ENCODE measurements around the gene SCARF2. TPM values are rescaled to one million over a fixed set of nuclear protein-coding genes. Genes with fewer than 3 reads are reported as not detected.

SCARF2 gene
- total RNA-seq, 1 donor from 2014 or later, result 3.4 TPM

GRCh38 chr22:20440637-20441591 lies 3.3 kb upstream of the SCARF2 start:
- TF ChIP-seq CTCF (IDR thresholded peaks at IDR 0.05; ENCODE audit: partially characterized antibody, unreplicated experiment), result no peak
- H3K4me1 Mint-ChIP-seq (ENCODE audit: low read depth, unreplicated experiment), result peaks cover 5% of the 10 kb centered on the region
- H3K4me3 Mint-ChIP-seq (ENCODE audit: unreplicated experiment), result no peak overlapping the region
- no peaks in the 10 kb centered on the region for H3K36me3 Mint-ChIP-seq (ENCODE audit: unreplicated experiment)
- peaks cover 6% of the 10 kb centered on the region for H3K9me3 Mint-ChIP-seq (ENCODE audit: unreplicated experiment)
- no peak for DNase-seq
- no peak overlapping the region for H3K27ac Mint-ChIP-seq (ENCODE audit: unreplicated experiment)
- H3K27me3 Mint-ChIP-seq (ENCODE audit: unreplicated experiment), result peaks cover 13% of the 10 kb centered on the region

DNA sequence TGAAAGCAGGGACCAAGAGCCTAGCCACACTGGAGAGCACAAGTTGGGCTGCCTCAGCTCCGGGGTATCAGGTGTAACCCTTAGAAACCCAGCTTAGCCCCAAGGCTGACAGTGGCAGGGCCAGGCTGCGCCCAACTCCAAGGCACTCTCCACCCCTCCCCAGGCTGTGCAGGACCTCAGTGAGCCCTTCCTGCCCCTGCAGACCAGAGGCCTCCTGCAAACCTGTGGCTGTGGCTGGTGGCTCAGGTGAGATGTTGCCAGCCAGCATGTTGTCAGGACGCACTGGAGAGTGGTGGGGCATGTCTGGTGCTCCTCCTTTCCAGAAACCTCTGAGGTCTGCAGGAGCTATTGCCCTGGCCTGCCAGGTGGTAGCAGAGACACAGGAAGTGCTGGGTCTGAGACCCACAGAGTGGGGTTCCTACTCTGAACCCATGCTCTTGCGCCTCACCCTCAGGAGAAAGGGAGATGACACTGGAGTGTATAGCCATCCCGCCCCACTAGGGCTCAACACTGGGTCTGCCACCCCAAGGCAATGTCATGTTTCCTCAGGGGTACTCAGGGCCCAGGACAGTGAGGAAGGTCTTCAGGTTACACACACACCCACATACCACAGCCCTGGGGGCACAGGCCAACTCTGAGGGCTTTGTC lies 2.4 kb upstream of the SCARF2 start:
- H3K4me3 Mint-ChIP-seq (ENCODE audit: unreplicated experiment), result no peak overlapping the region
- no peak for TF ChIP-seq CTCF (IDR thresholded peaks at IDR 0.05; ENCODE audit: partially characterized antibody, unreplicated experiment)
- H3K9me3 Mint-ChIP-seq (ENCODE audit: unreplicated experiment), result peaks cover 6% of the 10 kb centered on the region
- no peak for DNase-seq
- peaks cover 14% of the 10 kb centered on the region for H3K27me3 Mint-ChIP-seq (ENCODE audit: unreplicated experiment)
- peaks cover 10% of the 10 kb centered on the region for H3K4me1 Mint-ChIP-seq (ENCODE audit: low read depth, unreplicated experiment)
- H3K36me3 Mint-ChIP-seq (ENCODE audit: unreplicated experiment), result no peaks in the 10 kb centered on the region
- no peak overlapping the region for H3K27ac Mint-ChIP-seq (ENCODE audit: unreplicated experiment)

DNA sequence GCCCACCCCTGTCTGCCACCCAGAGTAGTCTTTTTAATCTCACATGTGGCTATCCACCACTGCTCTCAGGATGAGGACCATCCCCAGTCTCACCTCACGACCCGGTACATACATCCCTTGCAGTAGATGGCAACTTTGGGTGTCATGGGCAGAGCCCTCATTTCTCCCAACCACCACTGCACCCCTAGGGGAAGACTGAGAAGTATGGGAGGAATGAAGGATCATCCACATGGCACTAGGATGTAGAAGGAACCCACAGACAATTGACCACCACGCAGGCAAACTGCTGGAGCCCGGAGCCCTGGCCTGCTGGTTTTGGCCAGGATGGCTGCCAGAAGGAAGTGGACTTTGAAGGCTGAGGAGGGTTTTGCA lies 1.9 kb upstream of the SCARF2 start:
- TF ChIP-seq CTCF (IDR thresholded peaks at IDR 0.05; ENCODE audit: partially characterized antibody, unreplicated experiment), result no peak
- H3K27me3 Mint-ChIP-seq (ENCODE audit: unreplicated experiment), result peaks cover 18% of the 10 kb centered on the region

DNA sequence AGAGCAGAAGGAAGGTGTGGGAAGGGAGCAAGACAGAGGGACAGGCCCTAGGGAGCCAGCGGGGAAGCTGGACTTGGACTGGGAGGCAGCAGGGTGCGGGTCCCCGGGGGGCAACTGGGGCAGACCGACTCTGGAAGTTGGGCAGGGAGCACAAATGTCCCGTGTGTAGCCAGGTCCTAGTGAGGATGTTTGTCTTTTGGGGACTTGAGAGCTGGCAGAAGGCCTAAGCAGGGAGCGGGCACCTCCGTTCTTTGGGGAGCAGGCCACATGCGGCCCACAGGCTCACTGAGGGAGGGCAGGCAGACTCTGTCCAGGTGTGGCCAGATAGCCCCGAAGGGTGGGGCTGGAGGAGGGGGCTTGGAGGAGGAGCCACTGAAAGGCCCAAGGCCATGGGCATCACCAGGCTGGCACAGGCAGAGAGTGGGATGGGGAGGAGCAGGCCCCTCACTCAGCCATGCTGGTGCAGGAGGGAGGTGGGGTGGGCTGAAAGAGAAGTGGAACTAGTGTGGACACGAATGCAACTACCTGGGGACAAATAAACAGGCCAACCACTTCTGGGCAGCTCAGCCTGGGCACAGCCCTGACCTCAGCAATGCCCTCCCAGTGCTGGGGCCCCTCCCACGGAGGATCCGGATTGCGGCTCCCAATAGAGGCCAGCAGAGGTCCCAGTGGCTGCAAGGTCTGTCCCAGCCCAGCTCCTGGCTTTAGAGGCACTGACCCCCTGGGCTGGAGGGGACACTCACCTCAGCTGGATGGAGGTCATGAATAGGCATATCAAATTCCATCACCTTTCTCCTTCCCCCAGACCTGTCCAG lies 1.3 kb upstream of the SCARF2 start:
- TF ChIP-seq CTCF (IDR thresholded peaks at IDR 0.05; ENCODE audit: partially characterized antibody, unreplicated experiment), result no peak
- Mint-ChIP-seq H3K27ac (ENCODE audit: unreplicated experiment) (no peak overlapping the region), H3K4me1 (ENCODE audit: low read depth, unreplicated experiment) (peaks cover 10% of the 10 kb centered on the region), H3K9me3 (ENCODE audit: unreplicated experiment) (peaks cover 6% of the 10 kb centered on the region), H3K36me3 (ENCODE audit: unreplicated experiment) (no peaks in the 10 kb centered on the region), H3K4me3 (ENCODE audit: unreplicated experiment) (peak overlapping the region; percentile 70), H3K27me3 (ENCODE audit: unreplicated experiment) (peaks cover 20% of the 10 kb centered on the region)
- no peak for DNase-seq

More for the DNA sequence above, 1.9 kb upstream of the SCARF2 start:
- Mint-ChIP-seq H3K9me3 (ENCODE audit: unreplicated experiment) (peaks cover 6% of the 10 kb centered on the region), H3K4me3 (ENCODE audit: unreplicated experiment) (peak overlapping the region; percentile 8), H3K4me1 (ENCODE audit: low read depth, unreplicated experiment) (peaks cover 10% of the 10 kb centered on the region), H3K36me3 (ENCODE audit: unreplicated experiment) (no peaks in the 10 kb centered on the region), H3K27ac (ENCODE audit: unreplicated experiment) (no peak overlapping the region)
- DNase-seq, result no peak

All from glutamatergic neuron (in vitro differentiated cells).